Tibial artery (tissue), 4 donors: ENCODE data around the gene SREK1IP1.

ENCODE experiments used
- DNase-seq, 2 donors: peaks; one replicate each; pipeline ENCODE4 v3.0.0-alpha.2; 2019
- H3K27ac ChIP-seq, 2 donors: fragments of 200-600 bp; sonication (generic) in 1 of 2; 1 replicate in 1 of 2; 2 replicates in 1 of 2; pipeline ENCODE4 v1.5.1; 2018 to 2019; ENCODE audit warnings: mild to moderate bottlenecking in 1 of 2
- H3K27me3 ChIP-seq, 2 donors: fragments of 200-600 bp; sonication (generic) in 1 of 2; one replicate each; pipeline versions ENCODE4 v1.5.1 to v1.6.0; 2016 to 2019
- H3K36me3 ChIP-seq, 3 donors: fragments of 200-600 bp; sonication (generic) in 2 of 3; one replicate each; pipeline ENCODE4 v1.5.1; 2016 to 2019; ENCODE audit warnings: mild to moderate bottlenecking in 2 of 3
- H3K4me1 ChIP-seq, 4 donors: fragments of 200-600 bp; sonication (generic) in 2 of 4; 1 replicate in 3 of 4; 2 replicates in 1 of 4; pipeline ENCODE4 v1.5.1; 2016 to 2019
- H3K4me3 ChIP-seq, 2 donors: fragments of 200-600 bp; sonication (generic) in 1 of 2; 1 replicate in 1 of 2; 2 replicates in 1 of 2; pipeline ENCODE4 v1.5.1; 2018 to 2019; ENCODE audit warnings: mild to moderate bottlenecking in 2 of 2
- H3K9me3 ChIP-seq, 3 donors: fragments of 200-600 bp; sonication (generic) in 1 of 3; one replicate each; pipeline ENCODE4 v1.5.1; 2016 to 2019
- intact Hi-C: fragments of 100-400 bp; cut with DNase I; formaldehyde crosslinking; loops from one replicate; pipeline ENCODE4 v1.15.0; 2023; ENCODE audit warnings: low total_unique reads
- TF ChIP-seq, protein P1 (sequence below), 2 experiments: fragments of 200-600 bp in 1 of 2; fragments of 450-650 bp in 1 of 2; IDR thresholded peaks; one replicate each; pipeline ENCODE4 v1.5.1; 2017 to 2019; ENCODE audit warnings: antibody characterized with exemption in 2 of 2, mild to moderate bottlenecking in 1 of 2, moderate library complexity in 1 of 2

Gene SREK1IP1

GRCh38 chr5:64691291-64691690 is 77.2 kb downstream of the SREK1IP1 start:
- Histone ChIP-seq H3K9me3 (peaks cover 0 to 3% (median 0%) of the 10 kb centered on the region in 3 donors), H3K36me3 (no peaks in the 10 kb centered on the region), H3K27me3 (peaks cover 0 to 18% of the 10 kb centered on the region in 2 donors), H3K4me3 (no peak overlapping the region), H3K4me1 (peaks cover 0 to 12% (median 11%) of the 10 kb centered on the region in 4 donors), H3K27ac (no peak overlapping the region)
- TF ChIP-seq, protein P1, sequence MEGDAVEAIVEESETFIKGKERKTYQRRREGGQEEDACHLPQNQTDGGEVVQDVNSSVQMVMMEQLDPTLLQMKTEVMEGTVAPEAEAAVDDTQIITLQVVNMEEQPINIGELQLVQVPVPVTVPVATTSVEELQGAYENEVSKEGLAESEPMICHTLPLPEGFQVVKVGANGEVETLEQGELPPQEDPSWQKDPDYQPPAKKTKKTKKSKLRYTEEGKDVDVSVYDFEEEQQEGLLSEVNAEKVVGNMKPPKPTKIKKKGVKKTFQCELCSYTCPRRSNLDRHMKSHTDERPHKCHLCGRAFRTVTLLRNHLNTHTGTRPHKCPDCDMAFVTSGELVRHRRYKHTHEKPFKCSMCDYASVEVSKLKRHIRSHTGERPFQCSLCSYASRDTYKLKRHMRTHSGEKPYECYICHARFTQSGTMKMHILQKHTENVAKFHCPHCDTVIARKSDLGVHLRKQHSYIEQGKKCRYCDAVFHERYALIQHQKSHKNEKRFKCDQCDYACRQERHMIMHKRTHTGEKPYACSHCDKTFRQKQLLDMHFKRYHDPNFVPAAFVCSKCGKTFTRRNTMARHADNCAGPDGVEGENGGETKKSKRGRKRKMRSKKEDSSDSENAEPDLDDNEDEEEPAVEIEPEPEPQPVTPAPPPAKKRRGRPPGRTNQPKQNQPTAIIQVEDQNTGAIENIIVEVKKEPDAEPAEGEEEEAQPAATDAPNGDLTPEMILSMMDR (IDR thresholded peaks at IDR 0.05), result no peak
- no peak for DNase-seq
- intact Hi-C loops, result no loop called here

DNA sequence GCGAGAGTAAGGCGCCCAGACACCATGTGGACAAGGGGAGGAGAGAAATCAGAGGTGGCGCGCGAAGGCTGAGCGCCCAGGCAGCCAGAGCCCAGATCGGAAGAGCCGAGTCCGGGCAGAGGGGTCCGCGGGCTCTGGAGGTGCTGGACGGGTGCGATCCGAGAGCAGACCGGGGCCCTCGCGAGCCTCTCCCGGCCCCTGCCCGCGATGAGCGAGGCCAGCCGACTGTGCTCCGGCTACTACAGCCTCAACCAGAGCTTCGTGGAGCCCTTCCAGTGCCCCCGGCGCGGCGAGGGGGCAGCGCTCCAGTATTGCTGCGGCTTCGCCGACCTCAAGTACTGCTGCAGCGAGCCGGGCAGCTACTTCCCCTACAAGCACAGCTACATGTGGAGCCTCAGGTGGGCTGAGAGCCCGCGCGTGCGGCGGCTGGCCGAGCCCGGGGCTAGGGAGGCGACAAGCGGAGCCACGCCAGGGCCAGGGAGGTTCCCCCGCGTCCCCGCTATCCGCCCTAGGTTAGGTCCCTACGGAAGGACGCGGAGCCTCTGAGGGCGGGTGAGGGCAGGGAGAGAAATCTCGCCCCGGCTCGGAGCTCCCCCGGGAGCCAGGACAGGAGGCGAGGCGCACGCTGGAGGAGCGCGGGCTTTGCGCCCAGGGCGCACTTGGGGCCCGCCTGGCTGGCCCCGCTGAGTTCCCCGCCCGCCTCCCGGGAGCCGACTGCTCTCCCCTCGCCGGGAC is 77.9 kb downstream of the SREK1IP1 start, which contains the start of gene SHISAL2B:
TSS of gene SHISAL2B (plus strand) at position 87 of the 735 bp plus-strand sequence. CDS start at position 208, 121 bp downstream.
- TF ChIP-seq, protein P1 (IDR thresholded peaks at IDR 0.05), result no peak
- Histone ChIP-seq H3K27me3 (peaks cover 0 to 18% of the 10 kb centered on the region in 2 donors), H3K36me3 (no peaks in the 10 kb centered on the region), H3K27ac (no peak within 1 kb of the TSS), H3K4me1 (peaks cover 0 to 12% (median 11%) of the 10 kb centered on the region in 4 donors), H3K9me3 (no peaks in the 10 kb centered on the region), H3K4me3 (peak within 1 kb of the TSS in 1 of 2 donors; percentile 37)
- no peak for DNase-seq
- intact Hi-C loops, result no loop called here

DNA sequence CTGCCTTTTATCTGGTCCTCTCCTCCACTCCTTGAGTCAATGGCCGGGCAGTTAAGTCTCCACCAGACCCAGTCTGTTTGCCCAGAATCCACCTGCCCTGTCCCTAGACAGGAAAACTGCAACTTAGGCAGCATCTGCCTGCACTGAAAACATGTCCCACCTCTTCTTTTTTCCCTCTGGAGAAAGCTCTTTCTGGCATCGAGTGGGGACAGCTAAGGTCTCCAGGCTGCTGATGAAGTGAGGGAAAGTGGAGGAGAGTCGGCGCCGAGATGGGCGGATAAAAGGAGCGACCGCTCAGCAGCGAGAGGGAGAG is 78.4 kb downstream of the SREK1IP1 start:
- peaks cover 0 to 12% (median 11%) of the 10 kb centered on the region in 4 donors for H3K4me1 ChIP-seq
- no peak overlapping the region for H3K27ac ChIP-seq
- peak overlapping the region in 1 of 2 donors; percentile 37 for H3K4me3 ChIP-seq
- intact Hi-C loops, result no loop called here
- no peaks in the 10 kb centered on the region for H3K36me3 ChIP-seq
- H3K9me3 ChIP-seq, result no peaks in the 10 kb centered on the region
- peaks cover 0 to 18% of the 10 kb centered on the region in 2 donors for H3K27me3 ChIP-seq
- TF ChIP-seq, protein P1 (IDR thresholded peaks at IDR 0.05), result no peak
- DNase-seq, result no peak

GRCh38 chr5:64688965-64689364 is 79.5 kb downstream of the SREK1IP1 start:
- no peak for DNase-seq
- H3K27me3 ChIP-seq, result peaks cover 0 to 18% of the 10 kb centered on the region in 2 donors
- peaks cover 0 to 12% (median 11%) of the 10 kb centered on the region in 4 donors for H3K4me1 ChIP-seq
- intact Hi-C loops, result no loop called here
- H3K27ac ChIP-seq, result no peak overlapping the region
- H3K9me3 ChIP-seq, result no peaks in the 10 kb centered on the region
- no peak overlapping the region for H3K4me3 ChIP-seq
- TF ChIP-seq, protein P1 (IDR thresholded peaks at IDR 0.05), result no peak
- no peaks in the 10 kb centered on the region for H3K36me3 ChIP-seq

DNA sequence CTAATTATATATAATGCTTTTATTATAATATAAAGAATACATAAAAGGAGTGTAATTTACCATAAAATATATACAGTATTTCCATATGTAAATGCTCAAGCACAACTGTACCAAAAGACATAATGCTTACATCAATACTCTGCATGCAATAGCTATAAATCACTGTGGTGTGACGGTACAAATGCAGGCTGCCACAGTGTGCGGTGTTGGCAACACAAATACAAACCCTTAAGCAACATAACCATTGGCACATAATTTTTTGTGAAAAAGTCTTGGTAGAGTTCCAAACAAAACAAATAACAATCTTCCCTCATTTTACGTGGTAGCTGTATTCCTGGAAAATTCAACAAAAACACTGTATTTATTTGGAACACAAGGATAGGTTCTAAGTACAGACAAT is 80.1 kb downstream of the SREK1IP1 start:
- H3K27ac ChIP-seq, result no peak overlapping the region
- H3K4me1 ChIP-seq, result peaks cover 0 to 12% (median 11%) of the 10 kb centered on the region in 4 donors
- no peaks in the 10 kb centered on the region for H3K9me3 ChIP-seq
- H3K4me3 ChIP-seq, result no peak overlapping the region
- intact Hi-C loops, result no loop called here
- TF ChIP-seq, protein P1 (IDR thresholded peaks at IDR 0.05), result no peak
- no peak for DNase-seq
- H3K27me3 ChIP-seq, result peaks cover 0 to 18% of the 10 kb centered on the region in 2 donors
- H3K36me3 ChIP-seq, result no peaks in the 10 kb centered on the region
